ENCODE measurements around the gene SCYL3. TPM values are rescaled to one million over a fixed set of nuclear protein-coding genes. Genes with fewer than 3 reads are reported as not detected.

The SCYL3 gene
- polyA plus RNA-seq, 1 experiment: 9.8 TPM

DNA sequence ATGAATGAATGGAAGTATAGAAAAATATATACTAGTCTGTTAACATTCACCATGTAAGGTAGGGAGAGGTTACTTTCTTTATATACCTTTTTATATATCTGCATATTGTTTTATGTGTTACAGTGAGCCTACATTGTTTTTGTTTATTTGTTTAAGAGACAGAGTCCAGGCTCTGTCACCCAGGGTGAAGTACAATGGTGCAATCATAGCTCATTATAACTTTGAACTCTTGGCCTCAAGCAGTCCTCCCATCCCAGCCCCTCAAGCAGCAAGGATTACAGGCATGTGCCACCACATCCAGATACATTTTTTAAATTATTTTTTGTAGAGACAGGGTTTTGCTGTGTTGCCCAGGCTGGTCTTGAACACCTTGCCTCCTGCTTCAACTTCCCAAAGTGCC lies 7.4 kb upstream of the SCYL3 start:
- POLR2A ChIA-PET: no interaction called here
- TF ChIP-seq, protein P1, sequence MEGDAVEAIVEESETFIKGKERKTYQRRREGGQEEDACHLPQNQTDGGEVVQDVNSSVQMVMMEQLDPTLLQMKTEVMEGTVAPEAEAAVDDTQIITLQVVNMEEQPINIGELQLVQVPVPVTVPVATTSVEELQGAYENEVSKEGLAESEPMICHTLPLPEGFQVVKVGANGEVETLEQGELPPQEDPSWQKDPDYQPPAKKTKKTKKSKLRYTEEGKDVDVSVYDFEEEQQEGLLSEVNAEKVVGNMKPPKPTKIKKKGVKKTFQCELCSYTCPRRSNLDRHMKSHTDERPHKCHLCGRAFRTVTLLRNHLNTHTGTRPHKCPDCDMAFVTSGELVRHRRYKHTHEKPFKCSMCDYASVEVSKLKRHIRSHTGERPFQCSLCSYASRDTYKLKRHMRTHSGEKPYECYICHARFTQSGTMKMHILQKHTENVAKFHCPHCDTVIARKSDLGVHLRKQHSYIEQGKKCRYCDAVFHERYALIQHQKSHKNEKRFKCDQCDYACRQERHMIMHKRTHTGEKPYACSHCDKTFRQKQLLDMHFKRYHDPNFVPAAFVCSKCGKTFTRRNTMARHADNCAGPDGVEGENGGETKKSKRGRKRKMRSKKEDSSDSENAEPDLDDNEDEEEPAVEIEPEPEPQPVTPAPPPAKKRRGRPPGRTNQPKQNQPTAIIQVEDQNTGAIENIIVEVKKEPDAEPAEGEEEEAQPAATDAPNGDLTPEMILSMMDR (IDR thresholded peaks at IDR 0.05; ENCODE audit: low read depth, low read length): no peak
- H3K27me3 ChIP-seq (ENCODE audit: control insufficient read depth, insufficient read depth, low read length): peaks cover 7% of the 10 kb centered on the region

GRCh38 chr1:169900571-169900970 lies 6.9 kb upstream of the SCYL3 start:
- Histone ChIP-seq H3K27ac (ENCODE audit: low read depth, low read length) (no peak overlapping the region), H3K27me3 (ENCODE audit: control insufficient read depth, insufficient read depth, low read length) (peaks cover 7% of the 10 kb centered on the region), H3K9me3 (ENCODE audit: control insufficient read depth, insufficient read depth, low read length) (no peaks in the 10 kb centered on the region), H3K4me3 (ENCODE audit: low read depth, low read length) (no peak overlapping the region)
- TF ChIP-seq, protein P1 (IDR thresholded peaks at IDR 0.05; ENCODE audit: low read depth, low read length): no peak
- no peak for DNase-seq (ENCODE audit: low read depth, low spot score)
- ChIA-PET POLR2A (no interaction called here), CTCF (no interaction called here)

More for the DNA sequence above, 7.4 kb upstream of the SCYL3 start:
- no peak overlapping the region for H3K4me3 ChIP-seq (ENCODE audit: low read depth, low read length)
- DNase-seq (ENCODE audit: low read depth, low spot score): no peak
- CTCF ChIA-PET: no interaction called here
- no peak overlapping the region for H3K27ac ChIP-seq (ENCODE audit: low read depth, low read length)
- no peaks in the 10 kb centered on the region for H3K9me3 ChIP-seq (ENCODE audit: control insufficient read depth, insufficient read depth, low read length)

DNA sequence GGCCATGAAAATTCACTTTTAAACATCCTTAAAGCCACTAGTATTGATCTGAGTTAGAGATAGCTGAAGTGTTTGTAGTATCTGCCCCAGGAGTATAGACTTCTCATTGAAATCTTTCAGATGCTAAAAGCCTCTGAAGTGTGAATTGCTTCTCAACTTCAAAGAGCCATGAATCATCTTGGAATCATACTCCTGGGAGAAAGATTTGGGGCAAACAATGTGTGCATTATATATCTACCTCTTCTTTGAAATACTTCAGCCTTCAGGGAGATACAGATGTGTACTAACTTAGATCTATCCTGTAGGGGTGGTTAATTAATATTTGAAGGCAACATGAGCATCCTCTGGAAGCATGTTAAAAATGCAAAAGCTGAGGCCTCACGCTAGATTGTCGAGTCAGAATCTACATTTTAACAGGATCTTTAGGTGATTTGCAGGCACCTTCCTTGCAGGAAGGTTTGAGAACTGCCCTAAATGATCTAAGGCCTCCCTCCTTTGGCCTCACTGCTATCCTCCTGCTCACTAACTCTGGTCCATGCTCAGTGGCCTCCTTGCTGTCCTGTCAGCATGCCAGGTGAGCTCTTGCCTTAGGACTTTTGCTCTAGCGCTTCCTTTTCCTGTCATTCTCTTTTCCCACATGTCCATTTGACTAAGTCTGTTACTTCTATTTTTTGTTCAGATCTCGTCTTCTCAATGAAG lies 6.0 kb upstream of the SCYL3 start:
- ChIA-PET CTCF (no interaction called here), POLR2A (no interaction called here)
- no peak for DNase-seq (ENCODE audit: low read depth, low spot score)
- no peaks in the 10 kb centered on the region for H3K9me3 ChIP-seq (ENCODE audit: control insufficient read depth, insufficient read depth, low read length)
- H3K4me3 ChIP-seq (ENCODE audit: low read depth, low read length): no peak overlapping the region
- TF ChIP-seq, protein P1 (IDR thresholded peaks at IDR 0.05; ENCODE audit: low read depth, low read length): no peak
- no peak overlapping the region for H3K27ac ChIP-seq (ENCODE audit: low read depth, low read length)
- H3K27me3 ChIP-seq (ENCODE audit: control insufficient read depth, insufficient read depth, low read length): peaks cover 7% of the 10 kb centered on the region

DNA sequence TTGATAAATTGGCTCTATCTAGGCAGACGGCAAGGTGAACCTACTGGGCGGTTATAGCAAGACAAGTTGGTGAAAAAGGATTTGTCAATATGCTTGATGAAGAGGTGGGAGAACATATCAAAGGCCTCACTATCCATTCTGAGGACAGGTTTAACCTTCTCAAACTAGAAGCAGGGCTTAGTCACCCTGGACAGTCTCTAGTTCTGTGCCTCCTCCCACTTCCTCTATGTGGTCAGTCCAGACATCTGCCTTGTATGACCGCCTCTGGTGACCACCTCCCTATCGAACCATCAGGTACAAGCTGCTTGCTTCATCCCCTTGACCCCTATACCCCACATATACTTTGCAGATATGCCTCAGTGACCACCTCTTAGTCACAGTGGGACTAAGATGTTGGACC lies 2.3 kb upstream of the SCYL3 start:
- TF ChIP-seq, protein P1 (IDR thresholded peaks at IDR 0.05; ENCODE audit: low read depth, low read length): no peak
- DNase-seq (ENCODE audit: low read depth, low spot score): no peak
- ChIA-PET POLR2A (no interaction called here), CTCF (no interaction called here)
- Histone ChIP-seq H3K9me3 (ENCODE audit: control insufficient read depth, insufficient read depth, low read length) (no peaks in the 10 kb centered on the region), H3K27ac (ENCODE audit: low read depth, low read length) (no peak overlapping the region), H3K27me3 (ENCODE audit: control insufficient read depth, insufficient read depth, low read length) (peaks cover 4% of the 10 kb centered on the region), H3K4me3 (ENCODE audit: low read depth, low read length) (no peak overlapping the region)

DNA sequence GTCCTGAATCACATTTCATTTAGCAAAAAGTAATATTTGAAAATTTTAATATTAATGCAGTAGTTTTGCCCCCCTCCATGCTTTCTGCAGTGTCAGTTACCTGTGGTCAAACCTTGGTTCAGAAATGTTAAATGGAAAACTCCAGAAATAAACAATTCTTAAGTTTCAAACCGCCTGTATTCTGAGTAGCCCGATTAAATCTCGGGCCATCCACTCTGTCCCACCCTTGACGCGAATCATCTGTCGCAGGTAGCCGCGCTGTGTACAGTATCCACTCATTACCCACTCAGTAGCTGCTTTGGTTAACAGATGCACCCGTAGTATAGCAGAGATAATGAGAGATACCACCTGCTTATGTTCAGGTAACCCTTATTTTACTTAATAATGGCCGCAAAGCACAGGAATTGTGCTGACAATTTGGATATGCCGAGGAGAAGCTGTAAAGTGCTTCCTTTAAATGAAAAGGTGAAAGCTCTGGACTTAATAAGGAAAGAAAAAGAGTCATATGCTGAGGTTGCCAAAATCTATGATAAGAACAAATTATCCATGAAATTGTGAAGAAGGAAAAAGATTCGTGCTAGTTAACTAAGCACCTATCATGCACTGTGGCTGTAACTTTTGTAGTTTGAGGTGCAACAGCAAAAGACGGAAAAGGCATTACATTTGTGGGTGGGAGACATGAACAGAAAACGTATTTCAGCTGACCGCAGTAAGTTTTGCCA lies 889 bp upstream of the SCYL3 start:
- POLR2A ChIA-PET: interaction anchor here (0.5 kb wide), 1 partner anchor 218 kb away, joined by 3 read pairs; no protein-coding TSS in a partner anchor
- CTCF ChIA-PET: no interaction called here
- TF ChIP-seq, protein P1 (IDR thresholded peaks at IDR 0.05; ENCODE audit: low read depth, low read length): no peak
- Histone ChIP-seq H3K9me3 (ENCODE audit: control insufficient read depth, insufficient read depth, low read length) (no peaks in the 10 kb centered on the region), H3K27ac (ENCODE audit: low read depth, low read length) (no peak overlapping the region), H3K4me3 (ENCODE audit: low read depth, low read length) (peak overlapping the region; percentile 48), H3K27me3 (ENCODE audit: control insufficient read depth, insufficient read depth, low read length) (peaks cover 4% of the 10 kb centered on the region)
- no peak for DNase-seq (ENCODE audit: low read depth, low spot score)

All from AG04450 (cell line).